Measurements from ENCODE around the gene FAM13A.

- TF ChIP-seq CTCF (IDR thresholded peaks at IDR 0.05) (no peak), POLR2A (IDR thresholded peaks at IDR 0.05) (no peak)
These were observed 231.1 kb downstream of the FAM13A start for GRCh38 chr4:88825931-88826330.

Measured in uterus (tissue), 2 donors.